ENCODE results near the gene ROBO1. TPM values are rescaled to one million over a fixed set of nuclear protein-coding genes. Genes with fewer than 3 reads are reported as not detected.

Gene ROBO1
- polyA plus RNA-seq, 1 donor: 16.2 TPM

GRCh38 chr3:78814893-78815562 is 952.8 kb downstream of the ROBO1 start:
- Histone ChIP-seq H3K9me3 (ENCODE audit: control insufficient read depth, low read depth, low read length) (peaks cover 4% of the 10 kb centered on the region), H3K27me3 (ENCODE audit: control insufficient read depth, insufficient read depth, low read length) (no peaks in the 10 kb centered on the region), H3K36me3 (ENCODE audit: control insufficient read depth, insufficient read depth, low read length) (no peaks in the 10 kb centered on the region), H3K27ac (ENCODE audit: low read length) (no peak overlapping the region), H3K4me3 (ENCODE audit: low read length) (no peak overlapping the region), H3K4me1 (ENCODE audit: control insufficient read depth, insufficient read depth, low read length) (no peaks in the 10 kb centered on the region)
- no CpG with 5 or more reads among the region's 3 CpGs for WGBS (ENCODE audit: insufficient coverage, low lambda C conversion rate)
- DNase-seq: no peak

- H3K36me3 ChIP-seq (ENCODE audit: control insufficient read depth, insufficient read depth, low read length): no peaks in the 10 kb centered on the region
- no peaks in the 10 kb centered on the region for H3K4me1 ChIP-seq (ENCODE audit: control insufficient read depth, insufficient read depth, low read length)
- no peaks in the 10 kb centered on the region for H3K27me3 ChIP-seq (ENCODE audit: control insufficient read depth, insufficient read depth, low read length)
- H3K27ac ChIP-seq (ENCODE audit: low read length): no peak overlapping the region
- H3K4me3 ChIP-seq (ENCODE audit: low read length): no peak overlapping the region
- no peak for DNase-seq
- 93% methylated on average over 2 of the region's 3 CpGs for WGBS (ENCODE audit: insufficient coverage, low lambda C conversion rate)
- H3K9me3 ChIP-seq (ENCODE audit: control insufficient read depth, low read depth, low read length): no peaks in the 10 kb centered on the region
Measured at GRCh38 chr3:78812166-78812565, 955.6 kb downstream of the ROBO1 start.

GRCh38 chr3:78809966-78810365 is 957.8 kb downstream of the ROBO1 start:
- no peaks in the 10 kb centered on the region for H3K9me3 ChIP-seq (ENCODE audit: control insufficient read depth, low read depth, low read length)
- H3K4me1 ChIP-seq (ENCODE audit: control insufficient read depth, insufficient read depth, low read length): no peaks in the 10 kb centered on the region
- DNase-seq: no peak
- no CpG with 5 or more reads among the region's 4 CpGs for WGBS (ENCODE audit: insufficient coverage, low lambda C conversion rate)
- H3K27ac ChIP-seq (ENCODE audit: low read length): no peak overlapping the region
- H3K4me3 ChIP-seq (ENCODE audit: low read length): no peak overlapping the region
- no peaks in the 10 kb centered on the region for H3K36me3 ChIP-seq (ENCODE audit: control insufficient read depth, insufficient read depth, low read length)
- H3K27me3 ChIP-seq (ENCODE audit: control insufficient read depth, insufficient read depth, low read length): no peaks in the 10 kb centered on the region

- no peak overlapping the region for H3K4me3 ChIP-seq (ENCODE audit: low read length)
- DNase-seq: peak; percentile 4 to 14
- H3K36me3 ChIP-seq (ENCODE audit: control insufficient read depth, insufficient read depth, low read length): no peaks in the 10 kb centered on the region
- H3K4me1 ChIP-seq (ENCODE audit: control insufficient read depth, insufficient read depth, low read length): no peaks in the 10 kb centered on the region
- no peak overlapping the region for H3K27ac ChIP-seq (ENCODE audit: low read length)
- H3K9me3 ChIP-seq (ENCODE audit: control insufficient read depth, low read depth, low read length): no peaks in the 10 kb centered on the region
- 0% methylated on average over 1 of the region's 2 CpGs for WGBS (ENCODE audit: insufficient coverage, low lambda C conversion rate)
- H3K27me3 ChIP-seq (ENCODE audit: control insufficient read depth, insufficient read depth, low read length): no peaks in the 10 kb centered on the region
Measured at GRCh38 chr3:78804251-78805037, 963.4 kb downstream of the ROBO1 start.

GRCh38 chr3:78802562-78802930 is 965.3 kb downstream of the ROBO1 start:
- no CpG with 5 or more reads among the region's 1 CpG for WGBS (ENCODE audit: insufficient coverage, low lambda C conversion rate)
- no peak for DNase-seq
- H3K27ac ChIP-seq (ENCODE audit: low read length): no peak overlapping the region

GRCh38 chr3:78801926-78802561 is 965.8 kb downstream of the ROBO1 start:
- no peaks in the 10 kb centered on the region for H3K4me1 ChIP-seq (ENCODE audit: control insufficient read depth, insufficient read depth, low read length)
- no peaks in the 10 kb centered on the region for H3K9me3 ChIP-seq (ENCODE audit: control insufficient read depth, low read depth, low read length)
- H3K27ac ChIP-seq (ENCODE audit: low read length): no peak overlapping the region
- H3K36me3 ChIP-seq (ENCODE audit: control insufficient read depth, insufficient read depth, low read length): no peaks in the 10 kb centered on the region
- H3K4me3 ChIP-seq (ENCODE audit: low read length): no peak overlapping the region
- H3K27me3 ChIP-seq (ENCODE audit: control insufficient read depth, insufficient read depth, low read length): no peaks in the 10 kb centered on the region
- DNase-seq: no peak

More at GRCh38 chr3:78802562-78802930, 965.3 kb downstream of the ROBO1 start:
- no peaks in the 10 kb centered on the region for H3K4me1 ChIP-seq (ENCODE audit: control insufficient read depth, insufficient read depth, low read length)
- H3K4me3 ChIP-seq (ENCODE audit: low read length): no peak overlapping the region
- no peaks in the 10 kb centered on the region for H3K27me3 ChIP-seq (ENCODE audit: control insufficient read depth, insufficient read depth, low read length)
- H3K36me3 ChIP-seq (ENCODE audit: control insufficient read depth, insufficient read depth, low read length): no peaks in the 10 kb centered on the region
- no peaks in the 10 kb centered on the region for H3K9me3 ChIP-seq (ENCODE audit: control insufficient read depth, low read depth, low read length)

GRCh38 chr3:78799681-78800080 is 968.1 kb downstream of the ROBO1 start:
- Histone ChIP-seq H3K27ac (ENCODE audit: low read length) (no peak overlapping the region), H3K4me3 (ENCODE audit: low read length) (no peak overlapping the region), H3K36me3 (ENCODE audit: control insufficient read depth, insufficient read depth, low read length) (no peaks in the 10 kb centered on the region), H3K4me1 (ENCODE audit: control insufficient read depth, insufficient read depth, low read length) (no peaks in the 10 kb centered on the region), H3K9me3 (ENCODE audit: control insufficient read depth, low read depth, low read length) (no peaks in the 10 kb centered on the region), H3K27me3 (ENCODE audit: control insufficient read depth, insufficient read depth, low read length) (no peaks in the 10 kb centered on the region)
- DNase-seq: no peak
- no CpG with 5 or more reads among the region's 1 CpG for WGBS (ENCODE audit: insufficient coverage, low lambda C conversion rate)

- Histone ChIP-seq H3K4me3 (ENCODE audit: low read length) (no peak overlapping the region), H3K27me3 (ENCODE audit: control insufficient read depth, insufficient read depth, low read length) (no peaks in the 10 kb centered on the region), H3K27ac (ENCODE audit: low read length) (no peak overlapping the region), H3K4me1 (ENCODE audit: control insufficient read depth, insufficient read depth, low read length) (no peaks in the 10 kb centered on the region), H3K9me3 (ENCODE audit: control insufficient read depth, low read depth, low read length) (no peaks in the 10 kb centered on the region), H3K36me3 (ENCODE audit: control insufficient read depth, insufficient read depth, low read length) (no peaks in the 10 kb centered on the region)
- no peak for DNase-seq
Measured at GRCh38 chr3:78798266-78798832, 969.4 kb downstream of the ROBO1 start.

- Histone ChIP-seq H3K36me3 (ENCODE audit: control insufficient read depth, insufficient read depth, low read length) (no peaks in the 10 kb centered on the region), H3K4me1 (ENCODE audit: control insufficient read depth, insufficient read depth, low read length) (no peaks in the 10 kb centered on the region), H3K4me3 (ENCODE audit: low read length) (no peak overlapping the region), H3K27ac (ENCODE audit: low read length) (no peak overlapping the region), H3K9me3 (ENCODE audit: control insufficient read depth, low read depth, low read length) (no peaks in the 10 kb centered on the region), H3K27me3 (ENCODE audit: control insufficient read depth, insufficient read depth, low read length) (no peaks in the 10 kb centered on the region)
- WGBS (ENCODE audit: insufficient coverage, low lambda C conversion rate): no CpG with 5 or more reads among the region's 1 CpG
- no peak for DNase-seq
Measured at GRCh38 chr3:78794431-78794830, 973.4 kb downstream of the ROBO1 start.

- no peak for DNase-seq
- H3K27me3 ChIP-seq (ENCODE audit: control insufficient read depth, insufficient read depth, low read length): no peaks in the 10 kb centered on the region
- WGBS (ENCODE audit: insufficient coverage, low lambda C conversion rate): no CpG with 5 or more reads among the region's 1 CpG
- no peaks in the 10 kb centered on the region for H3K4me1 ChIP-seq (ENCODE audit: control insufficient read depth, insufficient read depth, low read length)
- no peaks in the 10 kb centered on the region for H3K36me3 ChIP-seq (ENCODE audit: control insufficient read depth, insufficient read depth, low read length)
- H3K9me3 ChIP-seq (ENCODE audit: control insufficient read depth, low read depth, low read length): no peaks in the 10 kb centered on the region
- H3K27ac ChIP-seq (ENCODE audit: low read length): no peak overlapping the region
- H3K4me3 ChIP-seq (ENCODE audit: low read length): no peak overlapping the region
Measured at GRCh38 chr3:78792733-78793132, 975.1 kb downstream of the ROBO1 start.
